ENCODE measurements around the gene PPM1G.

PPM1G gene

GRCh38 chr2:27370816-27371620 is 38.4 kb downstream of the PPM1G start:
- TF ChIP-seq MAX (IDR thresholded peaks at IDR 0.05): peak; percentile 94
- no peak for TF ChIP-seq TCF12 (IDR thresholded peaks at IDR 0.05; ENCODE audit: low read depth)

- TF ChIP-seq TCF12 (IDR thresholded peaks at IDR 0.05; ENCODE audit: low read depth): peak; percentile 88
- no peak for TF ChIP-seq FOXM1 (IDR thresholded peaks at IDR 0.05; ENCODE audit: borderline replicate concordance, low read depth)
- TF ChIP-seq USF1 (IDR thresholded peaks at IDR 0.05): no peak; the same call in none of the 2 replicates
- peak; percentile 72 for TF ChIP-seq CREB1 (IDR thresholded peaks at IDR 0.05; ENCODE audit: low read depth)
- no peak for TF ChIP-seq REST (IDR thresholded peaks at IDR 0.05; ENCODE audit: low read depth)
- TF ChIP-seq TEAD4 (IDR thresholded peaks at IDR 0.05): no peak
- peak; percentile 49; the same call in 1 of the 2 replicates for TF ChIP-seq EGR1 (IDR thresholded peaks at IDR 0.05)
- no peak for TF ChIP-seq CEBPB (IDR thresholded peaks at IDR 0.05)
- peak; percentile 86 for TF ChIP-seq MAX (IDR thresholded peaks at IDR 0.05)
- TF ChIP-seq YY1 (IDR thresholded peaks at IDR 0.05; ENCODE audit: low read depth): peak; percentile 94
- peak; percentile 97 for TF ChIP-seq ZBTB7A (IDR thresholded peaks at IDR 0.05; ENCODE audit: low read depth)
- TF ChIP-seq EP300 (IDR thresholded peaks at IDR 0.05; ENCODE audit: borderline replicate concordance): peak; percentile 35; the same call in 1 of the 2 replicates
- no peak; the same call in none of the 2 replicates for TF ChIP-seq NFIC (IDR thresholded peaks at IDR 0.05)
- TF ChIP-seq RAD21 (IDR thresholded peaks at IDR 0.05; ENCODE audit: low read depth): peak; percentile 64
- peak; percentile 99 for TF ChIP-seq TAF1 (IDR thresholded peaks at IDR 0.05; ENCODE audit: low read depth)
Observed at GRCh38 chr2:27370026-27370815, 39.2 kb downstream of the PPM1G start, which contains the start of the genes EIF2B4 and SNX17. Gene EIF2B4 (minus strand): TSS chr2:27370338. CDS start chr2:27370314, 24 bp downstream. Gene SNX17 (plus strand): TSS chr2:27370616. CDS start chr2:27370744, 128 bp downstream.

GRCh38 chr2:27369471-27370025 is 39.8 kb downstream of the PPM1G start:
- no peak for TF ChIP-seq TAF1 (IDR thresholded peaks at IDR 0.05; ENCODE audit: low read depth)
- peak; percentile 31; the same call in 1 of the 2 replicates for TF ChIP-seq NFIC (IDR thresholded peaks at IDR 0.05)

GRCh38 chr2:27363933-27364332 is 45.5 kb downstream of the PPM1G start:
- TF ChIP-seq USF1 (IDR thresholded peaks at IDR 0.05): no peak
- no peak for TF ChIP-seq TCF12 (IDR thresholded peaks at IDR 0.05; ENCODE audit: low read depth)
- no peak for TF ChIP-seq EP300 (IDR thresholded peaks at IDR 0.05; ENCODE audit: borderline replicate concordance)
- no peak for TF ChIP-seq CEBPB (IDR thresholded peaks at IDR 0.05)
- TF ChIP-seq TEAD4 (IDR thresholded peaks at IDR 0.05): no peak
- no peak for TF ChIP-seq CREB1 (IDR thresholded peaks at IDR 0.05; ENCODE audit: low read depth)
- no peak for TF ChIP-seq FOXM1 (IDR thresholded peaks at IDR 0.05; ENCODE audit: borderline replicate concordance, low read depth)
- TF ChIP-seq NFIC (IDR thresholded peaks at IDR 0.05): no peak
- TF ChIP-seq RAD21 (IDR thresholded peaks at IDR 0.05; ENCODE audit: low read depth): no peak
- TF ChIP-seq REST (IDR thresholded peaks at IDR 0.05; ENCODE audit: low read depth): no peak

- TF ChIP-seq ZBTB7A (IDR thresholded peaks at IDR 0.05; ENCODE audit: low read depth): no peak
- TF ChIP-seq RAD21 (IDR thresholded peaks at IDR 0.05; ENCODE audit: low read depth): no peak
- TF ChIP-seq TEAD4 (IDR thresholded peaks at IDR 0.05): no peak
- TF ChIP-seq MAX (IDR thresholded peaks at IDR 0.05): no peak
- no peak for TF ChIP-seq CREB1 (IDR thresholded peaks at IDR 0.05; ENCODE audit: low read depth)
- TF ChIP-seq USF1 (IDR thresholded peaks at IDR 0.05): no peak
- TF ChIP-seq FOXM1 (IDR thresholded peaks at IDR 0.05; ENCODE audit: borderline replicate concordance, low read depth): no peak
- TF ChIP-seq YY1 (IDR thresholded peaks at IDR 0.05; ENCODE audit: low read depth): no peak
Observed at GRCh38 chr2:27362678-27363420, 46.5 kb downstream of the PPM1G start.

Measured in Ishikawa (cell line).